ENCODE data around the gene ANAPC13. TPM values are rescaled to one million over a fixed set of nuclear protein-coding genes. Genes with fewer than 3 reads are reported as not detected.
A peak's percentile ranks its signal among the peaks of the same experiment; 100 is the strongest.

Gene ANAPC13
- total and polyA plus RNA-seq, 2 of the 4 experiments (the other 2 are of a cell fraction): 43.4 to 62.9 TPM

DNA sequence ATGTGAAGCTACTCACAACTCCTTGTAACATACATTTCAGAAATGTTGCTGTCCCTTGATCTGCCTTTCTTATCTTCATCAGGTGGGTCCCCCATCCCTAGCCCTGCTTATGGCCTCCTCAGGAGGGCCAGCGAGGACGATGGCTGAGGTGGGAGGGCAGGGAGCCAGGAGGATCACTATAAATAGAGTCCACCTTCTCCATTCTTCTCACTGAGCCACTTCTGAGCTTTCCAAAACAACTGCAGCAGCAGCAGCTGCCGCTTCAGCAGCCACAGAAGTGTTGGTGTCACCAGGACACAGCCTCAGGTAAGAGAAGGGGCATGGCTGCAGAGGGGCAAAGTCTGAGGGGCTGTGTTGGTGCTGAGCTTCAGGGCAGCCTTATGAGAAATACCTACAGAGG, 53.5 kb downstream of the ANAPC13 start (continued):
- TF ChIP-seq, protein P1, sequence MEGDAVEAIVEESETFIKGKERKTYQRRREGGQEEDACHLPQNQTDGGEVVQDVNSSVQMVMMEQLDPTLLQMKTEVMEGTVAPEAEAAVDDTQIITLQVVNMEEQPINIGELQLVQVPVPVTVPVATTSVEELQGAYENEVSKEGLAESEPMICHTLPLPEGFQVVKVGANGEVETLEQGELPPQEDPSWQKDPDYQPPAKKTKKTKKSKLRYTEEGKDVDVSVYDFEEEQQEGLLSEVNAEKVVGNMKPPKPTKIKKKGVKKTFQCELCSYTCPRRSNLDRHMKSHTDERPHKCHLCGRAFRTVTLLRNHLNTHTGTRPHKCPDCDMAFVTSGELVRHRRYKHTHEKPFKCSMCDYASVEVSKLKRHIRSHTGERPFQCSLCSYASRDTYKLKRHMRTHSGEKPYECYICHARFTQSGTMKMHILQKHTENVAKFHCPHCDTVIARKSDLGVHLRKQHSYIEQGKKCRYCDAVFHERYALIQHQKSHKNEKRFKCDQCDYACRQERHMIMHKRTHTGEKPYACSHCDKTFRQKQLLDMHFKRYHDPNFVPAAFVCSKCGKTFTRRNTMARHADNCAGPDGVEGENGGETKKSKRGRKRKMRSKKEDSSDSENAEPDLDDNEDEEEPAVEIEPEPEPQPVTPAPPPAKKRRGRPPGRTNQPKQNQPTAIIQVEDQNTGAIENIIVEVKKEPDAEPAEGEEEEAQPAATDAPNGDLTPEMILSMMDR (conservative IDR thresholded peaks at IDR 0.05; ENCODE audit: low read depth, low read length): no peak
- TF ChIP-seq RCOR1 (IDR thresholded peaks at IDR 0.05; ENCODE audit: insufficient replicate concordance, low read length): no peak

DNA sequence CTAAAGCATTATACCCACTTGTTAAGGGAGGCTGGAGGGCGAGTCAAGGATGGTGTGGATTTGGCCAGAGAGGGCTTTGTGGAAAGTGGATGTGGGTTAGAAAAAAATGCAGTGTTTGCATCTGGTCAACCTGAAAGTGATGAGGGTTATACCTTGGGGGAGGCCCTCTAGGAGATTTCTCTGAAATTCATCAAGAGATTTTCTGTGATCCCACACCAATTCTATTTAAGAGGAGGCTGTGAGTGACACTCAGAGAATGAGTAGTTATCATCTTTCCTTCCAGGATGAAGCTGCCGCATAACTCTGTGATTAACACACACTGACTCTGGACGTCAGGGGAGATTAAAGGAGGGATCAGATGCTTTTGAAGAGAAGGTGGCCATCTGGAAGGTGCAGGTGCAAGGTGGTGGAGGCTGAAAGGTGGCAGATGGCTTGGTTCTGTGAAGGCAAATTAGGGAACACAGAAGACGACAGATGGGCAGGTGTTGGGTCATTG, 54.8 kb downstream of the ANAPC13 start:
- 30% methylated on average over 2 of the region's 4 CpGs; no CpG with 5 or more reads in 1 of the 2 experiments for WGBS, 2 experiments (ENCODE audit: extremely low coverage in 2 of 2, insufficient read length in 1 of 2)
- ATAC-seq (ENCODE audit: low read depth) (no peak), DNase-seq (peak; percentile 78)
- Histone ChIP-seq H2AK5ac (ENCODE audit: low read depth, low read length) (peak overlapping the region; percentile 76), H2BK5ac (ENCODE audit: low read depth, low read length, poor library complexity, severe bottlenecking) (peak overlapping the region; percentile 24), H3K36me3 (ENCODE audit: control insufficient read depth, insufficient read depth, low read length) (no peaks in the 10 kb centered on the region), H4K20me1 (ENCODE audit: insufficient read depth, low read length) (no peaks in the 10 kb centered on the region; the same call in 1 of the 2 replicates), H2BK20ac (ENCODE audit: low read depth, low read length) (peak overlapping the region; percentile 99), H2AFZ (replicated peaks; ENCODE audit: low read length, poor library complexity) (no peak overlapping the region), H3K9me3 (ENCODE audit: control insufficient read depth, insufficient read depth, low read length) (no peaks in the 10 kb centered on the region), H4K5ac (ENCODE audit: low read depth, low read length) (peak overlapping the region; percentile 1; the same call in 1 of the 2 replicates), H2BK15ac (ENCODE audit: low read depth, low read length) (peak overlapping the region; percentile 93; the same call in 2 of the 3 replicates), H3K23ac (ENCODE audit: low read depth, low read length) (no peak overlapping the region; the same call in 1 of the 2 replicates), H3K4me3 (ENCODE audit: insufficient read depth, low read depth, low read length) (no peak overlapping the region), H3K4ac (ENCODE audit: low read depth, low read length) (peak overlapping the region; percentile 86), H3K4me1 (ENCODE audit: control insufficient read depth, insufficient read depth, low read length) (peaks cover 25% of the 10 kb centered on the region), H3K9ac (ENCODE audit: low read depth, low read length) (no peak overlapping the region), H2BK120ac (ENCODE audit: low read depth, low read length) (peak overlapping the region; percentile 98), H3K27me3 (ENCODE audit: control insufficient read depth, insufficient read depth, low read length) (no peaks in the 10 kb centered on the region), H4K91ac (ENCODE audit: insufficient read depth, low read depth, low read length) (peak overlapping the region; percentile 47; the same call in 1 of the 2 replicates), H3K14ac (replicated peaks; ENCODE audit: low read depth, low read length) (peak overlapping the region; percentile 68), H3K9me1 (ENCODE audit: insufficient read depth, low read length) (peaks cover 26% of the 10 kb centered on the region), H3K18ac (ENCODE audit: low read depth, low read length) (no peak overlapping the region; the same call in 1 of the 2 replicates), H2AK9ac (replicated peaks; ENCODE audit: low read depth, low read length, poor library complexity) (no peak overlapping the region), H4K8ac (ENCODE audit: low read depth in 2 of 2, low read length in 2 of 2) (peak overlapping the region; percentile 20 to 52; a peak in 2 of 4 replicates), H3K56ac (ENCODE audit: extremely low read depth, insufficient read depth, low read length) (no peak overlapping the region), H3K4me2 (ENCODE audit: low read depth, low read length) (no peak overlapping the region), H3K79me1 (ENCODE audit: low read depth in 1 of 2, low read length in 2 of 2) (peaks cover 0 to 22% of the 10 kb centered on the region in 2 experiments; a peak in 2 of 4 replicates), H3K27ac (ENCODE audit: insufficient read depth, low read length) (no peak overlapping the region)
- intact Hi-C loops (cut with micrococcal nuclease) (no loop called here), in situ Hi-C loops (cut with MboI; ENCODE audit: low sequenced_read_pairs) (no loop called here), dilution Hi-C loops (cut with HindIII; ENCODE audit: low sequenced_read_pairs, unreplicated experiment) (no loop called here)
- ChIA-PET POLR2A (ENCODE audit: unreplicated experiment) (no interaction called here), CTCF (no interaction called here)
- BruUV-seq (replicated peaks): no TSS peak
- TF ChIP-seq POLR2A (IDR thresholded peaks at IDR 0.05; ENCODE audit: low read depth, low read length) (no peak), MAFK (IDR thresholded peaks at IDR 0.05; ENCODE audit: low read depth, low read length) (no peak), FOS (IDR thresholded peaks at IDR 0.05; ENCODE audit: low read depth, low read length) (no peak), CEBPB (IDR thresholded peaks at IDR 0.05; ENCODE audit: low read depth, low read length) (no peak), CHD1 (IDR thresholded peaks at IDR 0.05; ENCODE audit: low read depth, low read length) (no peak), BHLHE40 (IDR thresholded peaks at IDR 0.05; ENCODE audit: low read depth, low read length) (no peak), RFX5 (IDR thresholded peaks at IDR 0.05; ENCODE audit: low read depth, low read length) (no peak), SMC3 (IDR thresholded peaks at IDR 0.05; ENCODE audit: low read depth, low read length) (no peak), RAD21 (IDR thresholded peaks at IDR 0.05; ENCODE audit: low read length) (no peak)
- TF ChIP-seq, protein P2, sequence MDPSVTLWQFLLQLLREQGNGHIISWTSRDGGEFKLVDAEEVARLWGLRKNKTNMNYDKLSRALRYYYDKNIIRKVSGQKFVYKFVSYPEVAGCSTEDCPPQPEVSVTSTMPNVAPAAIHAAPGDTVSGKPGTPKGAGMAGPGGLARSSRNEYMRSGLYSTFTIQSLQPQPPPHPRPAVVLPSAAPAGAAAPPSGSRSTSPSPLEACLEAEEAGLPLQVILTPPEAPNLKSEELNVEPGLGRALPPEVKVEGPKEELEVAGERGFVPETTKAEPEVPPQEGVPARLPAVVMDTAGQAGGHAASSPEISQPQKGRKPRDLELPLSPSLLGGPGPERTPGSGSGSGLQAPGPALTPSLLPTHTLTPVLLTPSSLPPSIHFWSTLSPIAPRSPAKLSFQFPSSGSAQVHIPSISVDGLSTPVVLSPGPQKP (IDR thresholded peaks at IDR 0.05; ENCODE audit: borderline replicate concordance, low read depth, low read length): no peak
- TF ChIP-seq, protein P1 (conservative IDR thresholded peaks at IDR 0.05; ENCODE audit: low read depth, low read length): no peak

Measured in IMR-90 (cell line).